ENCODE results near the gene TTF2. TPM values are rescaled to one million over a fixed set of nuclear protein-coding genes. Genes with fewer than 3 reads are reported as not detected.

TTF2 gene
- total and polyA plus RNA-seq, 7 experiments from 2014 or later = 9.1 to 74.4 (median 32.6) TPM

DNA sequence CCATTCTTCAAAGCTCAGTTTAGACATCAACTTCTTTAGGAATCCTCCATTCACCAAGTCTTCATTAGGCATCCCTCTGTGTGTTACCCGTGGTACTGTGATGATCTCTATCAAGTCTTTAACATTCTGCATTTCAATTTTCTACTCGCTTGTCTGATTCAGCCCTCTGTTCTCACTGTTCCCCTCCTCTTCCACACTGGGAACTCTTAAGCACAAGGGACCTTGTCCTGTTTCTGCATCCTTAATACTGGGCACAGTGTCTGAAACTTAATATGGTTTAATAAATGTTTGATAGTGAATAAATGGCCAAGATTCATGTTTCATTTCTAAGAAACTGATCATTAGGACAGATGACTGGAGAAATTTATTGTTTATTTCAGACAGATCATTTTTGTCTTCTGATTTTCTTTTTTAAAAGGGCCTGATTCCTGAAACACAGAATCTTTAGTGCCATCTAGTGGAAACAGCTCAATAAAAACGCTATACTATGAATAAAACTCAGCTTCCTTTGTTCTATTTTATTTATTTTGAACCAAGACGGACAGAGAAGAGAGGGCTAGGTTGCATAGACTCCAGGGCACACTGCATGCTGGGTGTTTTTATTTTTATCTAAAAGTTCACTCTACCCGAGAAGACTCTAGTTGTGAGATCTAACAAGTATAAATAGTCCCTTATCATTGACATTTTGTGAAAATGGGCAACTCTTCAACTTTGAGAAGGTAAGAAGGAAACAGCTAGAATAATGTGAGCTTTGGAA lies 68.4 kb downstream of the TTF2 start:
- DNase-seq (peak in 5 of 9 donors; percentile 24 to 42 (median 31)), ATAC-seq (peak; percentile 61)
- Histone ChIP-seq H3K27ac (ENCODE audit: low read depth, low read length) (no peak overlapping the region), H3K4me1 (ENCODE audit: control insufficient read depth in 2 of 2, insufficient read depth in 2 of 2, low read length in 2 of 2) (no peaks in the 10 kb centered on the region), H3K4me3 (ENCODE audit: low read length) (no peak overlapping the region), H3K9me3 (ENCODE audit: control insufficient read depth in 2 of 3, low read length in 3 of 3) (no peaks in the 10 kb centered on the region), H3K27me3 (ENCODE audit: control insufficient read depth in 2 of 2, insufficient read depth in 2 of 2, low read length in 2 of 2) (no peaks in the 10 kb centered on the region), H3K36me3 (ENCODE audit: control insufficient read depth in 2 of 3, insufficient read depth in 3 of 3, low read length in 3 of 3) (no peaks in the 10 kb centered on the region)
- ChIA-PET CTCF (interaction anchor here (0.5 to 1.8 kb wide), 19 partner anchors 9 to 1153 kb away, joined by 3 to 11 read pairs (median 3); partner anchors contain the start of gene TTF2), POLR2A (interaction anchor here (0.6 to 1.1 kb wide), 3 partner anchors 9 to 834 kb away, joined by 3 to 4 read pairs (median 3); no protein-coding TSS in a partner anchor)
- Mint-ChIP-seq H3K9me3 (no peaks in the 10 kb centered on the region), H3K4me3 (no peak overlapping the region), H3K27ac (no peak overlapping the region), H3K27me3 (peaks cover 5 to 30% (median 12%) of the 10 kb centered on the region in 5 donors), H3K36me3 (no peaks in the 10 kb centered on the region), H3K4me1 (peaks cover 0 to 5% (median 5%) of the 10 kb centered on the region in 7 donors)
- intact Hi-C loops (cut with micrococcal nuclease) = loop anchor here (1.0 to 10.0 kb wide), 10 partner anchors 60 to 989 kb away; no protein-coding TSS in a partner anchor

DNA sequence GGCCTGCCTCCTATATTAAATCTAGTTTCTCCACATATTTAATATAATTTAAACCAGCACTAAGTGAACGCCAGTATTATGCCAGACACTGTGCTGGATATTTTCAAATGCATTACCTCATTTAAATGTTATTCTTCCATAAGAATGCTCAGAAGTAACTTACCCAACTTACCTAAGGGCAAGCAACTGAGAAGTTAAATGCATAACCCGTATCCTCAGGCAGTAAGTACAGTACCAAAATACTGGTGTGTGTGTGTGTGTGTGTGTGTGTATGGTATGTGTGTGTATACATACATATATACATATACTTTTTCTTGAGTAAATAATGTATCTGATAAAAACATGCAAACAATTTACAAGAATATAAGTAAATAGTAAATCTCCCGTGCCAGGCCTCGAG lies 70.4 kb downstream of the TTF2 start:
- no peaks in the 10 kb centered on the region for H3K27me3 ChIP-seq (ENCODE audit: control insufficient read depth in 2 of 2, insufficient read depth in 2 of 2, low read length in 2 of 2)
- Mint-ChIP-seq H3K36me3 (no peaks in the 10 kb centered on the region), H3K9me3 (no peaks in the 10 kb centered on the region), H3K27me3 (peaks cover 12 to 38% (median 24%) of the 10 kb centered on the region in 5 donors), H3K4me3 (no peak overlapping the region), H3K27ac (no peak overlapping the region), H3K4me1 (peaks cover 0 to 5% (median 5%) of the 10 kb centered on the region in 7 donors)
- POLR2A ChIA-PET = no interaction called here
- DNase-seq (no peak), ATAC-seq (no peak)
- H3K9me3 ChIP-seq (ENCODE audit: control insufficient read depth in 2 of 3, low read length in 3 of 3) = no peaks in the 10 kb centered on the region
- no peaks in the 10 kb centered on the region for H3K36me3 ChIP-seq (ENCODE audit: control insufficient read depth in 2 of 3, insufficient read depth in 3 of 3, low read length in 3 of 3)
- H3K27ac ChIP-seq (ENCODE audit: low read depth, low read length) = no peak overlapping the region
- intact Hi-C loops (cut with micrococcal nuclease) = no loop called here
- no peaks in the 10 kb centered on the region for H3K4me1 ChIP-seq (ENCODE audit: control insufficient read depth in 2 of 2, insufficient read depth in 2 of 2, low read length in 2 of 2)
- CTCF ChIA-PET = no interaction called here
- H3K4me3 ChIP-seq (ENCODE audit: low read length) = no peak overlapping the region

DNA sequence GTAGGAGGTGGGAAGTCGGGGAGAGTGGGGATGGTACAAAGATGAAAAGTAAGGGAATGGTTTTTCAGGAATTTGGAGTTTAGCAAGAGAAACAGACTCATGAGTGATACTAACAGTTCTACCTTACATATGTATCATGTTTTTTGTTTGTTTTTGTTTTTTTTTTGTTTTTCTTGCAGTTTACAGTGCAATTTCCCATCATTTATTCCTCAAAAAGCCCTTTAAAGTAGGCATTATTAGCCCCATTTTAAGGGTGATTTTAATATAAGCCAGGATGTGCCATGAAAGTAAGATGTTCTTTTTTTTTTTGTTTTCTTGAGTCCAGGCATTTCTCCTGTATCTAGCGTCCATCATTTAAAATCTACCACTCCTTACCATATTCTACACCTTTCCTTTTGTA lies 75.2 kb downstream of the TTF2 start:
- no peak overlapping the region for H3K4me3 ChIP-seq (ENCODE audit: low read length)
- no peak overlapping the region for H3K27ac ChIP-seq (ENCODE audit: low read depth, low read length)
- ChIA-PET POLR2A (no interaction called here), CTCF (no interaction called here)
- H3K9me3 ChIP-seq (ENCODE audit: control insufficient read depth in 2 of 3, low read length in 3 of 3) = no peaks in the 10 kb centered on the region
- no peak overlapping the region for H3K4me3 Mint-ChIP-seq
- ATAC-seq (no peak), DNase-seq (no peak)
- no peak overlapping the region for H3K27ac Mint-ChIP-seq
- no peaks in the 10 kb centered on the region for H3K36me3 Mint-ChIP-seq
- H3K27me3 Mint-ChIP-seq = peaks cover 5 to 28% (median 23%) of the 10 kb centered on the region in 5 donors
- intact Hi-C loops (cut with micrococcal nuclease) = no loop called here
- no peaks in the 10 kb centered on the region for H3K27me3 ChIP-seq (ENCODE audit: control insufficient read depth in 2 of 2, insufficient read depth in 2 of 2, low read length in 2 of 2)
- no peaks in the 10 kb centered on the region for H3K4me1 ChIP-seq (ENCODE audit: control insufficient read depth in 2 of 2, insufficient read depth in 2 of 2, low read length in 2 of 2)
- H3K36me3 ChIP-seq (ENCODE audit: control insufficient read depth in 2 of 3, insufficient read depth in 3 of 3, low read length in 3 of 3) = no peaks in the 10 kb centered on the region
- H3K4me1 Mint-ChIP-seq = peaks cover 0 to 3% (median 0%) of the 10 kb centered on the region in 7 donors
- H3K9me3 Mint-ChIP-seq = no peaks in the 10 kb centered on the region

DNA sequence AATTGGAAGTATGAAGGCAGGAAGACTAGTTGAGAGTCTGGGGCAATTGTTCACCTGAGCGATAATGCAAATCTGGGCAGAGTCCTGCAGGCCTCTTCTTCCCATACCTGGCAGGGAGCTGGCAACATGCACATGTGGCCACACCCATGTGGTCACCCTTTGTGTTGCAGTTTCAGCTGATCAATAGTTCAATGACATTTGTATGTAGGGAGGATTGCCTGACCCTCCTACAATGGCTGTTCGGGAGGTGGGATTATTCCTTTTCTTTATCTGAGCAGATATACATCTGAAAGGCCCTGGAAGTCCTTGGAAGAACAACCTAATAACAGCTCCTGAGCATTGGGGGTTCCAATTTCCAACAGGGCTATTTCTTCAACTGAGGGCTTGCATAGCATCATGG lies 76.6 kb downstream of the TTF2 start:
- Mint-ChIP-seq H3K36me3 (no peaks in the 10 kb centered on the region), H3K4me3 (no peak overlapping the region), H3K27ac (no peak overlapping the region), H3K4me1 (peaks cover 0 to 3% (median 0%) of the 10 kb centered on the region in 7 donors), H3K27me3 (peaks cover 5 to 30% (median 23%) of the 10 kb centered on the region in 5 donors), H3K9me3 (no peaks in the 10 kb centered on the region)
- POLR2A ChIA-PET = no interaction called here
- no peaks in the 10 kb centered on the region for H3K4me1 ChIP-seq (ENCODE audit: control insufficient read depth in 2 of 2, insufficient read depth in 2 of 2, low read length in 2 of 2)
- DNase-seq (no peak), ATAC-seq (no peak)
- CTCF ChIA-PET = no interaction called here
- H3K27ac ChIP-seq (ENCODE audit: low read depth, low read length) = no peak overlapping the region
- H3K36me3 ChIP-seq (ENCODE audit: control insufficient read depth in 2 of 3, insufficient read depth in 3 of 3, low read length in 3 of 3) = no peaks in the 10 kb centered on the region
- intact Hi-C loops (cut with micrococcal nuclease) = loop anchor here in 1 of 2 donors (2.0 kb wide), 1 partner anchor 20 kb away; no protein-coding TSS in a partner anchor
- no peaks in the 10 kb centered on the region for H3K27me3 ChIP-seq (ENCODE audit: control insufficient read depth in 2 of 2, insufficient read depth in 2 of 2, low read length in 2 of 2)
- H3K4me3 ChIP-seq (ENCODE audit: low read length) = no peak overlapping the region
- no peaks in the 10 kb centered on the region for H3K9me3 ChIP-seq (ENCODE audit: control insufficient read depth in 2 of 3, low read length in 3 of 3)

DNA sequence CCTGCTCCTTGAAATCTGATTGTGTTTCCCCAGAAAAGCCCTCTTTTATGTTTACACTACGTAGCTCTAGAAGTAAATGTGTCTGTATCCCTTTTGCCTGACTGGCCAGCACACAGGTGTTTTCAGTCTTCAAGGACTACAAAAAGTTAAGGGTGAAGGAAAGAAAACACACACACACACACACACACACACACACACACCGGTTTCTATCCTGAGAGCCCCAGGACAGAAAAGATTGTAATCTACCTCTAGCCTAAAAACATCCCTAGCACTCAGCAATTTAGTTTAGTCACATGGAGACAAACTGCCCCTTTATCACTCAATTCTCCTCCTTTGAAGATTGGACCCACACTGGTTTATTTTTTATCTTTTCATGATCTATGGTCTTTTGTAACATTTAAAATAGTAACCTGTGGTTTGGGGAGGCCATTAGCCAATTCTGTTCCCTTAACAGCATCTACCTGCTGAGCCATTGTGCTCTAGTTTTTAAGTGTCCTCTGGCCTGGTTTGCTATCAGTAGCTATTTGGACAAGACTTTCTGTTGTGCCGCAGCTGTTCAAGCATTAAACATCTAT lies 77.2 kb downstream of the TTF2 start:
- ATAC-seq = no peak
- Histone ChIP-seq H3K27ac (ENCODE audit: low read depth, low read length) (no peak overlapping the region), H3K36me3 (ENCODE audit: control insufficient read depth in 2 of 3, insufficient read depth in 3 of 3, low read length in 3 of 3) (no peaks in the 10 kb centered on the region), H3K27me3 (ENCODE audit: control insufficient read depth in 2 of 2, insufficient read depth in 2 of 2, low read length in 2 of 2) (no peaks in the 10 kb centered on the region), H3K4me3 (ENCODE audit: low read length) (no peak overlapping the region), H3K9me3 (ENCODE audit: control insufficient read depth in 2 of 3, low read length in 3 of 3) (no peaks in the 10 kb centered on the region), H3K4me1 (ENCODE audit: control insufficient read depth in 2 of 2, insufficient read depth in 2 of 2, low read length in 2 of 2) (no peaks in the 10 kb centered on the region)
- H3K36me3 Mint-ChIP-seq = no peaks in the 10 kb centered on the region
- no peaks in the 10 kb centered on the region for H3K9me3 Mint-ChIP-seq
- H3K27ac Mint-ChIP-seq = no peak overlapping the region
- H3K4me3 Mint-ChIP-seq = no peak overlapping the region
- DNase-seq = no peak
- intact Hi-C loops (cut with micrococcal nuclease) = loop anchor here in 1 of 2 donors (2.0 kb wide), 1 partner anchor 21 kb away; no protein-coding TSS in a partner anchor
- ChIA-PET POLR2A (interaction anchor here (1.2 kb wide), 1 partner anchor 9 kb away, joined by 4 read pairs; no protein-coding TSS in a partner anchor), CTCF (no interaction called here)
- peaks cover 0 to 3% (median 0%) of the 10 kb centered on the region in 7 donors for H3K4me1 Mint-ChIP-seq
- peaks cover 5 to 26% (median 23%) of the 10 kb centered on the region in 5 donors for H3K27me3 Mint-ChIP-seq

DNA sequence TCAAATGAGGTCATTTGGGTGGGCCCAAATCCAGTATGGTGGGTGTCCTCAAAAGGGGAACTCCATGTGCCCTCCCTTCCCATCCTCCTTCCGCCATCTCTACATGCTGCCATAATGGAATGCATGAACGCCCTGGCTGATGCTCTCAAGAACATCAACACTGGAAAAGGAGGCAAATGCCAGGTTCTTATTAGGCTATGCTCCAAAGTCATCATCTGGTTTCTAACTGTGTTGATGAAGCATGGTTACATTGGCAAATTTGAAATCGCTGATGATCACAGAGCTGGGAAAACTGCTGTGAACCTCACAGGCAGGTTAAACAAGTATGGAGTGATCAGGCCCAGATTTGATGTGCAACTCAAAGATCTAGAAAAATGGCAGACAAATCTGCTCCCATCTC lies 78.0 kb downstream of the TTF2 start:
- ATAC-seq = no peak
- Histone ChIP-seq H3K4me3 (ENCODE audit: low read length) (no peak overlapping the region), H3K27me3 (ENCODE audit: control insufficient read depth in 2 of 2, insufficient read depth in 2 of 2, low read length in 2 of 2) (no peaks in the 10 kb centered on the region), H3K27ac (ENCODE audit: low read depth, low read length) (no peak overlapping the region), H3K36me3 (ENCODE audit: control insufficient read depth in 2 of 3, insufficient read depth in 3 of 3, low read length in 3 of 3) (no peaks in the 10 kb centered on the region), H3K9me3 (ENCODE audit: control insufficient read depth in 2 of 3, low read length in 3 of 3) (no peaks in the 10 kb centered on the region), H3K4me1 (ENCODE audit: control insufficient read depth in 2 of 2, insufficient read depth in 2 of 2, low read length in 2 of 2) (no peaks in the 10 kb centered on the region)
- no peaks in the 10 kb centered on the region for H3K9me3 Mint-ChIP-seq
- H3K27ac Mint-ChIP-seq = no peak overlapping the region
- ChIA-PET POLR2A (interaction anchor here (1.2 kb wide), 1 partner anchor 9 kb away, joined by 4 read pairs; no protein-coding TSS in a partner anchor), CTCF (no interaction called here)
- H3K27me3 Mint-ChIP-seq = peaks cover 4 to 24% (median 22%) of the 10 kb centered on the region in 5 donors
- H3K4me1 Mint-ChIP-seq = peaks cover 0 to 3% (median 0%) of the 10 kb centered on the region in 7 donors
- no peaks in the 10 kb centered on the region for H3K36me3 Mint-ChIP-seq
- no peak for DNase-seq
- intact Hi-C loops (cut with micrococcal nuclease) = no loop called here
- no peak overlapping the region for H3K4me3 Mint-ChIP-seq
